Mesenchymal stem cell (in vitro differentiated cells and primary cell): Measurements from ENCODE around the gene LIN28B.

Source experiments
- DNase-seq: peaks from one replicate; pipeline ENCODE4 v3.0.0-alpha.2; 2013
- H2AFZ ChIP-seq: one replicate; pipeline ENCODE4 v1.6.1; 2013; ENCODE audit warnings: low read depth, mild to moderate bottlenecking, control low read depth, inconsistent platforms, low read length, moderate library complexity
- H2AK5ac ChIP-seq: 2 replicates; pipeline ENCODE4 v1.6.1; 2013; ENCODE audit warnings: low read length, moderate library complexity, mild to moderate bottlenecking, inconsistent platforms; ENCODE audit not compliant: severe bottlenecking
- H2BK120ac ChIP-seq: one replicate; pipeline ENCODE4 v1.6.1; 2013; ENCODE audit warnings: low read depth, mild to moderate bottlenecking, inconsistent platforms, low read length, moderate library complexity
- H2BK12ac ChIP-seq, 2 experiments: one replicate each; pipeline ENCODE4 v1.6.1; 2013; ENCODE audit warnings: inconsistent platforms in 2 of 2, low read length in 2 of 2, mild to moderate bottlenecking in 2 of 2, moderate library complexity in 2 of 2, control low read depth in 1 of 2
- H2BK15ac ChIP-seq: one replicate; pipeline ENCODE4 v1.6.1; 2013; ENCODE audit warnings: mild to moderate bottlenecking, low read depth, inconsistent platforms; ENCODE audit not compliant: poor library complexity, severe bottlenecking
- H2BK5ac ChIP-seq: 2 replicates; pipeline ENCODE4 v1.6.1; 2013; ENCODE audit warnings: low read depth, mild to moderate bottlenecking, low read length, control low read depth, inconsistent platforms; ENCODE audit not compliant: poor library complexity, severe bottlenecking
- H3K14ac ChIP-seq, 2 experiments: one replicate each; pipeline ENCODE4 v1.6.1; 2013; ENCODE audit warnings: inconsistent platforms in 2 of 2, low read length in 2 of 2, control low read depth in 1 of 2, mild to moderate bottlenecking in 1 of 2, moderate library complexity in 1 of 2
- H3K18ac ChIP-seq, 2 experiments: one replicate each; pipeline ENCODE4 v1.6.1; 2013; ENCODE audit warnings: inconsistent platforms in 2 of 2, low read length in 2 of 2, control low read depth in 1 of 2, low read depth in 1 of 2, mild to moderate bottlenecking in 1 of 2
- H3K23ac ChIP-seq, 2 experiments: one replicate each; pipeline ENCODE4 v1.6.1; 2013; ENCODE audit warnings: inconsistent platforms in 2 of 2, low read length in 2 of 2, mild to moderate bottlenecking in 2 of 2, moderate library complexity in 2 of 2, control low read depth in 1 of 2
- H3K27ac ChIP-seq: 2 replicates; pipeline ENCODE4 v1.5.1; 2013; ENCODE audit warnings: mild to moderate bottlenecking, moderate library complexity, low read length, control low read depth, inconsistent platforms; ENCODE audit not compliant: poor library complexity, severe bottlenecking
- H3K27me3 ChIP-seq, 2 experiments: 2 replicates each; pipeline versions ENCODE4 v1.6.1 to v1.7.0; 2013; ENCODE audit warnings: low read length in 2 of 2, mild to moderate bottlenecking in 2 of 2, moderate library complexity in 2 of 2, control low read depth in 1 of 2, inconsistent platforms in 1 of 2; ENCODE audit not compliant: control insufficient read depth in 1 of 2, insufficient read depth in 1 of 2
- H3K36me3 ChIP-seq, 2 experiments: 2 replicates each; pipeline versions ENCODE4 v1.6.1 to v1.7.0; 2013; ENCODE audit warnings: low read length in 2 of 2, control low read depth in 1 of 2, inconsistent platforms in 1 of 2, low read depth in 1 of 2, mild to moderate bottlenecking in 1 of 2; ENCODE audit not compliant: insufficient read depth in 2 of 2, control insufficient read depth in 1 of 2
- H3K4ac ChIP-seq, 2 experiments: one replicate each; pipeline ENCODE4 v1.6.1; 2013; ENCODE audit warnings: inconsistent platforms in 2 of 2, low read length in 2 of 2, mild to moderate bottlenecking in 2 of 2, moderate library complexity in 2 of 2, control low read depth in 1 of 2, low read depth in 1 of 2
- H3K4me1 ChIP-seq: 2 replicates; pipeline ENCODE4 v1.6.1; 2013; ENCODE audit warnings: low read depth, low read length, control low read depth; ENCODE audit not compliant: control insufficient read depth, insufficient read depth
- H3K4me2 ChIP-seq: 2 replicates; pipeline ENCODE4 v1.6.1; 2013; ENCODE audit warnings: low read length, mild to moderate bottlenecking, inconsistent platforms; ENCODE audit not compliant: poor library complexity, severe bottlenecking
- H3K4me3 ChIP-seq, 2 experiments: 2 replicates each; pipeline versions ENCODE4 v1.5.1 to v1.7.0; 2013; ENCODE audit warnings: low read length in 2 of 2, mild to moderate bottlenecking in 2 of 2, control low read depth in 1 of 2, low read depth in 1 of 2; ENCODE audit not compliant: insufficient read depth in 1 of 2
- H3K79me1 ChIP-seq: replicated peaks from 2 replicates; pipeline ENCODE4 v1.6.1; 2013; ENCODE audit warnings: mild to moderate bottlenecking, control low read depth, low read length, inconsistent platforms; ENCODE audit not compliant: poor library complexity, severe bottlenecking
- H3K9ac ChIP-seq: 2 replicates; pipeline ENCODE4 v1.7.0; 2013; ENCODE audit warnings: mild to moderate bottlenecking, low read length, moderate library complexity
- H3K9me3 ChIP-seq: 2 replicates; pipeline ENCODE4 v1.7.0; 2013; ENCODE audit warnings: mild to moderate bottlenecking, low read length; ENCODE audit not compliant: control insufficient read depth
- H4K8ac ChIP-seq: one replicate; pipeline ENCODE4 v1.6.1; 2013; ENCODE audit warnings: inconsistent platforms, mild to moderate bottlenecking, low read length, moderate library complexity
- H4K91ac ChIP-seq: one replicate; pipeline ENCODE4 v1.6.1; 2013; ENCODE audit warnings: mild to moderate bottlenecking, low read length, inconsistent platforms
- WGBS: methylation state at CpG from one replicate; pipeline ENCODE4 v1.1.7; 2013; ENCODE audit warnings: mixed read lengths; 5-methylcytosine and 5-hydroxymethylcytosine counted together

LIN28B gene

GRCh38 chr6:105043979-105044378 lies 87.1 kb downstream of the LIN28B start:
- Histone ChIP-seq H3K27ac (no peak overlapping the region), H2AFZ (no peak overlapping the region), H3K14ac (no peak overlapping the region), H3K4ac (no peak overlapping the region), H4K91ac (no peak overlapping the region), H2BK15ac (no peak overlapping the region), H3K27me3 (no peaks in the 10 kb centered on the region), H3K9me3 (no peaks in the 10 kb centered on the region), H2BK12ac (no peak overlapping the region), H3K4me3 (no peak overlapping the region), H4K8ac (no peak overlapping the region), H3K4me2 (no peak overlapping the region), H3K4me1 (no peaks in the 10 kb centered on the region), H2AK5ac (no peak overlapping the region), H3K18ac (no peak overlapping the region), H2BK5ac (no peak overlapping the region), H3K36me3 (no peaks in the 10 kb centered on the region), H3K9ac (no peak overlapping the region), H2BK120ac (no peak overlapping the region), H3K23ac (no peak overlapping the region), H3K79me1 (no peaks in the 10 kb centered on the region)
- DNase-seq = no peak
- no CpG with 5 or more reads among the region's 2 CpGs for WGBS

GRCh38 chr6:105045526-105045925 lies 88.6 kb downstream of the LIN28B start:
- Histone ChIP-seq H3K4me1 (no peaks in the 10 kb centered on the region), H3K9ac (no peak overlapping the region), H3K18ac (no peak overlapping the region), H2BK15ac (no peak overlapping the region), H3K4ac (no peak overlapping the region), H2AFZ (no peak overlapping the region), H3K79me1 (no peaks in the 10 kb centered on the region), H3K9me3 (no peaks in the 10 kb centered on the region), H3K27me3 (no peaks in the 10 kb centered on the region), H2BK12ac (no peak overlapping the region), H3K4me2 (no peak overlapping the region), H3K36me3 (no peaks in the 10 kb centered on the region), H3K4me3 (no peak overlapping the region), H3K23ac (no peak overlapping the region), H4K91ac (no peak overlapping the region), H3K27ac (no peak overlapping the region), H4K8ac (no peak overlapping the region), H2AK5ac (no peak overlapping the region), H2BK5ac (no peak overlapping the region), H3K14ac (no peak overlapping the region), H2BK120ac (no peak overlapping the region)
- DNase-seq = no peak
- no CpG with 5 or more reads among the region's 1 CpG for WGBS

- DNase-seq = peak; percentile 89
- H3K27ac ChIP-seq = no peak overlapping the region
- H3K18ac ChIP-seq = no peak overlapping the region
- peaks cover 6% of the 10 kb centered on the region for H3K79me1 ChIP-seq
- 45% methylated on average over 3 of the region's 3 CpGs for WGBS
- H3K9me3 ChIP-seq = no peaks in the 10 kb centered on the region
- H4K91ac ChIP-seq = no peak overlapping the region
- H3K4me1 ChIP-seq = no peaks in the 10 kb centered on the region
- H2BK120ac ChIP-seq = no peak overlapping the region
- H3K23ac ChIP-seq = no peak overlapping the region
- no peak overlapping the region for H2BK5ac ChIP-seq
- no peak overlapping the region for H2AK5ac ChIP-seq
- no peak overlapping the region for H2BK12ac ChIP-seq
- no peaks in the 10 kb centered on the region for H3K27me3 ChIP-seq
- no peak overlapping the region for H4K8ac ChIP-seq
- H3K4me3 ChIP-seq = no peak overlapping the region
- H2AFZ ChIP-seq = no peak overlapping the region
- H3K4me2 ChIP-seq = no peak overlapping the region
- no peak overlapping the region for H2BK15ac ChIP-seq
- no peaks in the 10 kb centered on the region for H3K36me3 ChIP-seq
- H3K9ac ChIP-seq = no peak overlapping the region
- peak overlapping the region in 1 of 2 experiments; percentile 15 for H3K4ac ChIP-seq
- H3K14ac ChIP-seq = no peak overlapping the region
These were observed 95.1 kb downstream of the LIN28B start for GRCh38 chr6:105051941-105052471.

GRCh38 chr6:105056646-105057045 lies 99.7 kb downstream of the LIN28B start:
- Histone ChIP-seq H3K4me2 (no peak overlapping the region), H3K4me3 (no peak overlapping the region), H3K4me1 (no peaks in the 10 kb centered on the region), H3K23ac (no peak overlapping the region), H2AK5ac (no peak overlapping the region), H4K8ac (no peak overlapping the region), H2AFZ (no peak overlapping the region), H3K36me3 (no peaks in the 10 kb centered on the region), H2BK120ac (no peak overlapping the region), H3K27me3 (peaks cover 0 to 3% of the 10 kb centered on the region in 2 experiments), H3K9me3 (no peaks in the 10 kb centered on the region), H3K18ac (peak overlapping the region in 1 of 2 experiments; percentile 9), H2BK15ac (no peak overlapping the region), H2BK12ac (no peak overlapping the region), H3K79me1 (peaks cover 12% of the 10 kb centered on the region), H2BK5ac (no peak overlapping the region), H4K91ac (no peak overlapping the region), H3K27ac (no peak overlapping the region), H3K14ac (no peak overlapping the region), H3K4ac (no peak overlapping the region), H3K9ac (no peak overlapping the region)
- 91% methylated on average over 1 of the region's 3 CpGs for WGBS
- no peak for DNase-seq
